C4-2B (cell line): ENCODE measurements around the gene CFAP251.

Source experiments
- H3K27ac ChIP-seq: fragments of 450-650 bp; 2 replicates; pipeline ENCODE4 v1.5.1; 2017
- CTCF ChIP-seq: fragments of 450-650 bp; conservative IDR thresholded peaks from 2 replicates; pipeline ENCODE4 v1.5.1; 2017; ENCODE audit warnings: mild to moderate bottlenecking
- ZFX ChIP-seq: fragments of 450-650 bp; IDR thresholded peaks from 2 replicates; pipeline ENCODE4 v1.6.1; 2017

Gene CFAP251

GRCh38 chr12:122009741-122010140 is 91.3 kb downstream of the CFAP251 start:
- no peak overlapping the region for H3K27ac ChIP-seq
- TF ChIP-seq ZFX (no peak), CTCF (no peak)

- H3K27ac ChIP-seq: no peak overlapping the region
- TF ChIP-seq CTCF: no peak
- TF ChIP-seq ZFX: no peak
These were observed 93.8 kb downstream of the CFAP251 start for GRCh38 chr12:122012184-122012583.

GRCh38 chr12:122013136-122013535 is 94.7 kb downstream of the CFAP251 start:
- H3K27ac ChIP-seq: no peak overlapping the region
- TF ChIP-seq CTCF (no peak), ZFX (no peak)

- H3K27ac ChIP-seq: no peak overlapping the region
- TF ChIP-seq ZFX (no peak), CTCF (no peak)
These were observed 95.6 kb downstream of the CFAP251 start for GRCh38 chr12:122013791-122014590.

- H3K27ac ChIP-seq: no peak overlapping the region
- TF ChIP-seq ZFX (no peak), CTCF (no peak)
These were observed 96.4 kb downstream of the CFAP251 start for GRCh38 chr12:122014781-122015180.

GRCh38 chr12:122018457-122018856 is 100.1 kb downstream of the CFAP251 start:
- no peak overlapping the region for H3K27ac ChIP-seq
- TF ChIP-seq CTCF (no peak), ZFX (no peak)

- H3K27ac ChIP-seq: no peak overlapping the region
- TF ChIP-seq CTCF: no peak
- TF ChIP-seq ZFX: no peak
These were observed 100.5 kb downstream of the CFAP251 start for GRCh38 chr12:122018937-122019336.
